HG03097 (cell line): ENCODE data around the gene TBC1D4.

Experiments
- ATAC-seq: cut with Tn5 transposase; IDR thresholded peaks from one replicate; pipeline ENCODE4 v1.9.1; 2021; ENCODE audit not compliant: unreplicated experiment, low FRiP score

TBC1D4 gene

GRCh38 chr13:75486146-75487062 is 4.4 kb upstream of the TBC1D4 start:
- ATAC-seq = no peak

GRCh38 chr13:75485286-75486062 is 3.5 kb upstream of the TBC1D4 start:
- no peak for ATAC-seq

- no peak for ATAC-seq
Observed at GRCh38 chr13:75482820-75483079, 781 bp upstream of the TBC1D4 start.

- ATAC-seq = peak; percentile 24
Observed at GRCh38 chr13:75481176-75482069, 546 bp downstream of the TBC1D4 start.

GRCh38 chr13:75480671-75481175 is 1.2 kb downstream of the TBC1D4 start:
- no peak for ATAC-seq

- no peak for ATAC-seq
Observed at GRCh38 chr13:75479102-75479740, 2.7 kb downstream of the TBC1D4 start.

GRCh38 chr13:75478659-75479058 is 3.3 kb downstream of the TBC1D4 start:
- ATAC-seq = no peak

- ATAC-seq = no peak
Observed at GRCh38 chr13:75474956-75475355, 7.0 kb downstream of the TBC1D4 start.

- no peak for ATAC-seq
Observed at GRCh38 chr13:75473468-75473867, 8.5 kb downstream of the TBC1D4 start.

- ATAC-seq = no peak
Observed at GRCh38 chr13:75470676-75471075, 11.3 kb downstream of the TBC1D4 start.

- no peak for ATAC-seq
Observed at GRCh38 chr13:75469047-75469446, 12.9 kb downstream of the TBC1D4 start.

- no peak for ATAC-seq
Observed at GRCh38 chr13:75468602-75469001, 13.4 kb downstream of the TBC1D4 start.

GRCh38 chr13:75468098-75468497 is 13.9 kb downstream of the TBC1D4 start:
- no peak for ATAC-seq

GRCh38 chr13:75467040-75467728 is 14.8 kb downstream of the TBC1D4 start:
- ATAC-seq = no peak

- no peak for ATAC-seq
Observed at GRCh38 chr13:75465236-75465635, 16.7 kb downstream of the TBC1D4 start.

- no peak for ATAC-seq
Observed at GRCh38 chr13:75461314-75461713, 20.7 kb downstream of the TBC1D4 start.

GRCh38 chr13:75460644-75461043 is 21.3 kb downstream of the TBC1D4 start:
- ATAC-seq = no peak

GRCh38 chr13:75458696-75459422 is 23.1 kb downstream of the TBC1D4 start:
- ATAC-seq = peak; percentile 100

- no peak for ATAC-seq
Observed at GRCh38 chr13:75455962-75456361, 26.0 kb downstream of the TBC1D4 start.
